HepG2 (cell line): Measurements from ENCODE around the gene NOB1. TPM values are rescaled to one million over a fixed set of nuclear protein-coding genes. Genes with fewer than 3 reads are reported as not detected.

Experiments
- BORCS8-MEF2B ChIP-seq: sonication (generic); formaldehyde crosslinking; IDR thresholded peaks from 2 replicates; pipeline ENCODE4 v1.8.0; 2022; ENCODE audit warnings: mild to moderate bottlenecking, missing genetic modification reagents
- HMGXB3 ChIP-seq: sonication (generic); formaldehyde crosslinking; IDR thresholded peaks from 2 replicates; pipeline ENCODE4 v1.4.0; 2020; ENCODE audit warnings: missing genetic modification reagents, borderline replicate concordance
- HOXD1 ChIP-seq: sonication (generic); formaldehyde crosslinking; IDR thresholded peaks from 2 replicates; pipeline ENCODE4 v1.5.0; 2020; ENCODE audit warnings: missing genetic modification reagents
- NR2F6 ChIP-seq, 2 experiments: IDR thresholded peaks; 2 replicates each; pipeline ENCODE4 v1.6.1; 2016; ENCODE audit warnings: antibody characterized with exemption in 1 of 2, mild to moderate bottlenecking in 1 of 2
- POLR2G ChIP-seq: fragments of 200-400 bp; formaldehyde crosslinking; IDR thresholded peaks from 2 replicates; pipeline ENCODE4 v1.6.1; 2018; ENCODE audit warnings: mild to moderate bottlenecking, low read depth, low read length, moderate library complexity
- RBM22 ChIP-seq: fragments of 200-400 bp; formaldehyde crosslinking; optimal IDR thresholded peaks from 2 replicates; pipeline ENCODE3; 2017; ENCODE audit warnings: mild to moderate bottlenecking, low read length, moderate library complexity
- ZFP41 ChIP-seq: sonication (generic); formaldehyde crosslinking; IDR thresholded peaks from 2 replicates; pipeline ENCODE4 v1.4.0; 2020; ENCODE audit warnings: mild to moderate bottlenecking, missing genetic modification reagents, borderline replicate concordance
- ZMYM3 ChIP-seq: sonication (generic); formaldehyde crosslinking; IDR thresholded peaks from 2 replicates; pipeline ENCODE4 v1.5.1; 2020; ENCODE audit warnings: mild to moderate bottlenecking, missing genetic modification reagents
- ZNF460 ChIP-seq: sonication (generic); formaldehyde crosslinking; IDR thresholded peaks from 2 replicates; pipeline ENCODE4 v1.5.1; 2020; ENCODE audit warnings: missing genetic modification reagents, mild to moderate bottlenecking, borderline replicate concordance
- ZNF530 ChIP-seq: sonication (generic); formaldehyde crosslinking; IDR thresholded peaks from 2 replicates; pipeline ENCODE4 v1.5.0; 2020; ENCODE audit warnings: low read depth, mild to moderate bottlenecking, missing genetic modification reagents
- polyA plus RNA-seq, 8 experiments: library from polyadenylated mRNA; depleted of rRNA in 3 of 8; stranded (reverse) in 7 of 8; unstranded in 1 of 8; fragments of >200 nt; fragmentation: Illumina TruSeq in 4 of 8; extraction: Trizol in 4 of 8; gene quantifications; 2 replicates each; pipeline versions ENCODE4 v1.2.1 to v1.2.3, GENCODE V29; 2011 to 2016; ENCODE audit warnings: low read depth in 4 of 8, missing spikeins in 1 of 8, mixed read lengths in 1 of 8; ENCODE audit not compliant: insufficient read depth in 1 of 8
- total RNA-seq, 5 experiments: library from RNA; depleted of rRNA; stranded (reverse); fragments of >200 nt; fragmentation: Illumina TruSeq; extraction: Trizol; gene quantifications; 2 replicates each; pipeline ENCODE4 v1.2.3, GENCODE V29; 2016; ENCODE audit warnings: low read depth in 1 of 5

NOB1 gene
- total and polyA plus RNA-seq, 2 of the 13 experiments (the other 11 are each of a cell fraction or from before 2014, with no cell fraction given): 47.1 to 162 TPM

- TF ChIP-seq ZMYM3 (CRISPR knock-in tag) (peak; percentile 6; the same call in 1 of the 2 replicates), ZNF530 (CRISPR knock-in tag) (no peak), HOXD1 (no peak), RBM22 (peak; percentile 20), BORCS8-MEF2B (CRISPR knock-in tag) (peak; percentile 35; the same call in 1 of the 2 replicates), HMGXB3 (CRISPR knock-in tag) (0 out of 2 replicates have a peak, but pooled peaks have one; percentile 27), POLR2G (0 out of 2 replicates have a peak, but pooled peaks have one; percentile 33), ZFP41 (no peak), ZNF460 (CRISPR knock-in tag) (peak; percentile 93), NR2F6 (IDR thresholded peaks at IDR 0.05) (peak; percentile 42), NR2F6 (CRISPR knock-in tag; IDR thresholded peaks at IDR 0.05) (no peak)
These were observed 33.8 kb downstream of the NOB1 start (continued) for GRCh38 chr16:69720822-69721430.
